T47D (cell line): Measurements from ENCODE around the gene INO80B.
A peak's percentile ranks its signal among the peaks of the same experiment; 100 is the strongest.
"Not testable (repeated sequence)": the region's sequence is repeated elsewhere in the genome, so short reads cannot be mapped to it uniquely, and the experiment has no call there.

ENCODE experiments used
- DNase-seq, 2 experiments: peaks; one replicate each; pipeline versions ENCODE4 v3.0.0 to v3.0.0-alpha.2; 2011 to 2012; ENCODE audit warnings: low read depth in 1 of 2, low spot score in 1 of 2
- JUND ChIP-seq: IDR thresholded peaks from 2 replicates; pipeline ENCODE4 v1.6.1; 2012; ENCODE audit warnings: low read depth
- in situ Hi-C: cut with HindIII; loops from 2 replicates; pipeline ENCODE4 v1.10.0; 2016; ENCODE audit warnings: low sequenced_read_pairs, low pct_unique_long_range_greater_than_20kb

Gene INO80B

DNA sequence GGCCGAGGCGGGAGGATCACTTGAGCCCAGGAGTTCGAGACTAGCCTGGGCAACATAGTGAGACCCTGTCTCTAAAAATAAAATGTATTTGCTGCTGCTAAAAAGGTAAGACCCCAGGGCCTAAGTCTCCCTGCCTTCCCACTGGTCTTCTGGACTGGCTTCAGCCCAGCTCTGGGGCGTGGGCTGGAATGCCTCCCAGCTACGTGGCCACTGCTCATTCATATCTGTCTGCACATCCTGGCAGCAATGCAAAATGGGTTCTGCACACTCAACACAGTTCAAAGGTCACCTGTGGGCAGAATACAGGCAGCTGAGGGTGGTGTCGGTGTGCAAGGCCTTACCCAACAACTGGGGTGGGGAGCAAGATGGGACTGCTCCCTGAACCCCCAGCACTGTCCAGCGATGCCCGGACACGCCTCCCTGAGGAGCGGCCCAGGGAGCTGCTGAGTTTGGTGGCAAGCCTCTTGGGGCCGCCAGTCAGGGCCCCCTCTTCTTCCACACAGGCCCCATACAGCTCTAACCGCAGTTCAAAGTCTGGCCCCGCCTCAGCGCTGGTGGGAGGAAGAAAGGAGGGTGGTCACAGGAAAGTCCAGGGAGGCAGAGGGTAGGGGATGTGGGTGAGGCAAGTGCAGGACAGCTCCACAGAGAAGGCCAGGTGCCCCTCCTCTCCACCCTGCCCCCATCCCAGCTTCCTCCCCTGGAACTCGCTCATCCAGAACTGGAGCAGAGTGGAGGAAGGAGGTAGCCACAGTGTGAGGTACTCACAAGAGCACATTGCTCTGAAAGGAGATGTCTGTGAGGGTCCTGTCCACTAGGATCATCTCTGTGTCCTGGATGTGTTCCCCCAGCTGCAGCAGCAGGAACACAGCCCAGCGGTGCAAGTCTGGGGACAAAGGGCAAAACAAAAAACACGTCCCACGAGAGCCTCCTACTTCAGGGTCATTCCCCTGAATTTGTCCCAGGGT, 25.1 kb upstream of the INO80B start:
- no peak for TF ChIP-seq JUND
- DNase-seq, result no peak
- in situ Hi-C loops, result no loop called here

DNA sequence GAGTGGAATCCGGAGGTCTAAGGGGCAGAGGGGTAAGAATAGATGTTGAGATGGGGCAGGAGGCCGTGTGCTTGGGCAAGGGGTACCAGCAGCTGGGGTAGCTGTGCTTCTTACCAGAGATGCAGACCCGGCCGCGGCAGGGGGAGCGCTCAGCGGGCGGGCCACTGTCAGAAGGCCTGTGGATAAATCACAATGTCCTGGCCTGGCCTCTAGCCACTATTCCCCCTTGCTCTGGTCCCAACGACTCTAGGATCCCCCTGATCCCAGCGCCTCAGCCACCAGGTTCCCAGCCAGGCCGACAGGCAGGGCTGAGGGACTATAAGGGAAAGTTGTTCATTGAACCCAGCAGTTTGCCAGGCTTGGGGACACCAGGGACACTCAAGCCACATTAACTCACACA, 24.4 kb upstream of the INO80B start:
- no peak for DNase-seq
- in situ Hi-C loops, result no loop called here
- no peak for TF ChIP-seq JUND

DNA sequence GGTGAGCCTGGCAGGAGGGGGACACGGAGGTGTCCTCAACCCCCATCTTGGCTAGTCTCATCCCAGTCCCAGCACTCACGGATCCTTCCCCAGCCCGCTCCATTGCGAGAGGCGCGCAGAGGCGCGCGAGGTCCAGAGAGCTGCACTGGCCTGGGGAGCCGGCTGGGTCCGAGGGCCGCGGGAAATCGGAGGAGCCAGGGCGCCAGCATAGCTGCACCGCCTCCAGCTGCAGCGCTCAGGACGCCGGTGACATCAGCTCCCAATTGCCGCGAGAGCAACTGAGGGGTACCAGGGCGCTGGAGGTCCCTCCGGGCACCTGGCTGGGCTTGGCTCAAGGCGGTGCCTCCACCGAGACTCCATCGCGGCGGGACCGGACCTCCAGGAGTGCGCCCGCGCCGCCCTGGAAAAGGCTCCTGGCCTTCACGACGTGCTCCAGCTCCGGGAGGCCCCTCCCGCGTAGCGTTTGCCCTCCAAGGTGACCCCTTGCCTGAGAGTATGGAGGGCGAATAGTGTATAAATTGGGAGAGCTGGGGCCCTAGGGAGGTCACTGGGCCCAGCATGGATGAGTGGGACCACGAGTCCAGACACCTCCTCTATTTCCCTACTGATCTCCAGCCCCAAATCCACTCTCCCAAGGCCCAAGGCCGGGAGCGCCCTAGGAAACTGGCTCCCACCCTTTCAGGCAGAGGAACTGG, 18.6 kb upstream of the INO80B start:
- DNase-seq, result no peak
- in situ Hi-C loops, result no loop called here
- no peak for TF ChIP-seq JUND

DNA sequence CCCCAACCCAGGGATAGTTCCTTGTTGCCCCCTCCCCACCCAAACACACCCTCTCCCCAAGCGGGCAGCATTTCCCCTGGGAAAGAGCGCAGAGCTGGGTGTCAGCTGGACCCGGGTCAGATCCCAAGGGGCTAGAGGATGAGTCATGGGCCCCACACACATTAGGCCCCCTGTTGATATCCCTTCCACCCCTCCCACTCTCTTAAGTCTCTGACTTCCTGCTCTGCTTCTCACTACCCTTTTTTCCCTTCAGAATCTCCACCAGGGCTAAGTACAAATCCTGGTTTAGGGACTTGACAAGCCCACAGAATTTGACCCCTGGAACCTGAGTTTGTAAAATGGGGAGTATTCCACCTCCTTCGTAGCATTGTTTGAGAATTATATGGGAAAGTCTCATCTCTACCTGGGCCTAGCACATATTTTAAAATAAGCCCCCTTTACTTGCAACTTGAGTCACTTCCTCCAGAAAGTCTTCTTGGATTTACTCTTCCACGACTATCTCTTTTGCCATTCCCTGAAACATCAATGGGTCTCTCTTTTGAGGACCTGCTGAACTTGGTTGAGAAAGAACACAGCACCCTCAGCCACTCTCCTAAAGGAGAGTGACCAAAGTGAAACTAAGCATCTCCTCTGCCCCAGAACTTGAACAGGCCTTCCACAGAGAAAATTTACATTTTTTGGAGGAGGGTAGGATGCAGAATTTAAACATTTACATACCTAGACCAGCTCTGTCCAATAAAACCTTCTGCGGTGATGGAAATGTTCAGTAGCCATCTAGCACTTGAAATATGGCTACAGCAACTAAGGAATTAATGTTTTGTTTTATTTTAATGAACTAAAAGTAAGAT, 17.8 kb upstream of the INO80B start:
- DNase-seq, result no peak
- TF ChIP-seq JUND, result no peak
- in situ Hi-C loops, result no loop called here

DNA sequence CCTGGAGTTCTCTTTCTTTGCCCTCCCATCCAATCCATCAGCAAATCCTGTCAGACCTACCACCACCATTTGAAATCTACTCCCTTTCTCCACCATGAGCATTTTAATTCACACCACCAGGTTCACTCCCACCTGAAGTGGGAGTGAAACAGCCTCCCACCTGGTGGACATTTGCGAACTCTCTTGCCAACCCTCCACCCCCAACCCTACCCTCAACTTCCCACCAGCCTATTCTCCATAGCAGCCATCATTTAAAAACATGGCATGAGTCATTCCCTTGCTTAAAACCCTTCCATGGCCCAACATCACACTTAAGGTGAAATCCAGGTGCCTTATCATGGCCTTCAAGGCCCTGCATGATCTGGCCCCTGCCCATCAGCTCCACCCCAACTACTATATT, 16.6 kb upstream of the INO80B start:
- in situ Hi-C loops, result no loop called here
- no peak for DNase-seq
- no peak for TF ChIP-seq JUND

DNA sequence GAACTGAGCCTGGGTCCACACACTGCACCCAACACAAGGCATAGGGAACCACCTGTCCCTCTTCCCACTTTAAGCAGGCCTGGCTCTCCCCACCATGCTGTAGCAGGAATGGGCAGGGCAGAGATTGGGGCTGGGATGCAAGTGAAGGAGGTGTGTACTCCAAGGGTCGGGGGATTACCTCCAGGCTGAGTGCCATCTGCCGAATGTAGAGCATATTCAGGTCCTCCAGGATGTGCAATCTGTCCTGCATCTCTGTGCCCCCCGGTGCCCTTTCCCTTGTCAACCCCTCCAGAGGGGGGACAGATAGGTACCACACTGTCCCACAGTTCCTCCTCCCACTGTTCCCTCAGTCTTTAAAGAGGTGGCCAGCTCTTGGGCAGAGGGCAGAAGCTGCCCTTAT, 15.5 kb upstream of the INO80B start:
- no peak for DNase-seq
- TF ChIP-seq JUND, result no peak
- in situ Hi-C loops, result no loop called here

DNA sequence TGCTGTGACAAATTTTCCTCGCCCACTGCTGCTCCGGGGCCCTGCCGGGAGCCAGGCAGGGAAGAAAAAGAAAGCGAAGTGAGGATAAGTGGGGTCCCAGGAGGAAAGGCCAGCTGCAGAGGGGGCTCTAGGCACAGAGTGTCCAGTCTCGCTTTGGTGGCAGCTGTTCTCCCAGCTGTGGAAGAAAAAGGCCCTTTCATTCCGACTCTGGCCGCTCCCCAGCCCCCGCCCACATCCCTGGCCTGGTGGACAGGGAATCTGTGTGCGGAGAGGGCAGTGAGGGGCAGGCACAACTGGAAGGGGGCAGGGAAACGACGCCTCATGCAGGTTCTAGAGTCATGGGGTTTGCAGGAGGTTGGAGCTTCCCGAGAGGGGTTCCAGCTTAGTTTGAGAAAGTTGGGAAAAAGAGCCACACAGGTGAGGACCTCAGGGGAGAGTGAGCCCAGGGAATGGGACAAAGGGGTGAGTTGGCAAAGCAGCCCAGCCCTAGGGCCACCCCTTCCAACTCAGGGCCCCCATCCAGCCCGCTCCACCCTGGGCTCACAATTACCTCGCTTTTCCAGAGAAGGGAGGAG, 15.0 kb upstream of the INO80B start:
- TF ChIP-seq JUND, result no peak
- in situ Hi-C loops, result no loop called here
- DNase-seq, result no peak

DNA sequence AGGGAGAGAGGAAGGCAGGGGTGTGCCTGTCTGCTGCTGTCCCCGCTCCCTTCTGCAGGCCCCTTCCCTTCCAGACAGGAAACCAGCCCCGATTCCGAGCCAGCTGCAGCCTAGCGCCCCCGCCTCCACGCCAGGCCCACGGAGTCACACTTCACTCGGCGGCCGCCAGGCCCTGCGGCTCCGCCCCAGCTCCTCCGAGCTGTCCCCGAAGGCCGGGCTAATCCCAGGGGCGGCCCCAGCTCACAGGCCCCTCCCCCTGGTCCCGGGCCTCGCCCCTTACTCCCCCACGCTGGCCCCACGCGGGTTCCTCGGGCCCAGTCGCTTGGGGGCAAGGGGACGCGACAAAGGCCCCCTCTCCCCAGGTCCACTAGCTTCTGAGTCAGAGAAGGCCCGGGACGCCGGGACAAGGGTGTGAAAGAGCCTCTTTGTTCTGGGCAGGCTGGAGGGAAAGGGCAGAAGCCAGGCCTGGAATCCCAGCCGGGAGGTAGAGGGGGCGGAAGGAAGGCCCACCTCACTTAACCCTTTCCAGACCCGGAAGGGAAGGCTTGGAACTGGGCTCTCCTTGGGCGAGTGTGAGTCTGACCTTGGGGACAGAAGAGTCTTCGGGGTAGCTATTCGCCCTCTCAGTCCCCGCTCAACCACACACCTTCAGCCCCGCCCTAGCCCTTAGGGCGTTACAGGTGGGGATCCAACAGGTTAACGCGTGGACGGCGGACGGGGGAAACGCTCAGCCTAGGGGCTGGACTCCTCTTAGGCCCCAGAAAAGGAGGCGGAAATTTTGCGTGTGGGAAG, 14.3 kb upstream of the INO80B start:
- in situ Hi-C loops, result no loop called here
- peak; percentile 81 to 96 for DNase-seq
- TF ChIP-seq JUND, result no peak

DNA sequence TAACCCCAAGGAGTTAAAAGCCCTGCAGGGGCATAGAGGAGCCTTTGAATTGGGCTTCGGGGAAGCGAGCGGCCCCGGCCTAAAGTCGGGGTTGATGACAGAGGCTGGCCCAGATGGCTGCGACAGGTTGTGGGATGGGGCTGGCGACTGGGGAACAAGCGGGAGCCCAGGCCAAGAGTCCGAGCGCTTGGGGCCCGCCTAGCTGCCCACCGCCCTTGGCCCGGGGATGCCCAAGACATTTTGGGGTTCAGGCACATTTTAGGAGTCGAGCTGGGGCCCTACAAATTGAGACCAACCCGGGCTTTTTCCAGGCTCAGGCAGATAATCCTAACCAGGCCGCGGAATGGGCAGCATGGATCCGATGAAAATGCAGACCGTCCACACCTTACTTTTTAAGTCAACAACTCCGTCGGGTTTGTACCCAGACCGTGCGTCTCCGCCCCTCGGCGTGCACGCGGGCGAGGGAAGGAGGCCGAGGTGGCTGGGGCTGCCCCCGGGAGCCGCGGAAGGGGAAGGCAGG, 13.7 kb upstream of the INO80B start:
- in situ Hi-C loops, result no loop called here
- peak in 1 of 2 experiments; percentile 32 for DNase-seq
- TF ChIP-seq JUND, result no peak

DNA sequence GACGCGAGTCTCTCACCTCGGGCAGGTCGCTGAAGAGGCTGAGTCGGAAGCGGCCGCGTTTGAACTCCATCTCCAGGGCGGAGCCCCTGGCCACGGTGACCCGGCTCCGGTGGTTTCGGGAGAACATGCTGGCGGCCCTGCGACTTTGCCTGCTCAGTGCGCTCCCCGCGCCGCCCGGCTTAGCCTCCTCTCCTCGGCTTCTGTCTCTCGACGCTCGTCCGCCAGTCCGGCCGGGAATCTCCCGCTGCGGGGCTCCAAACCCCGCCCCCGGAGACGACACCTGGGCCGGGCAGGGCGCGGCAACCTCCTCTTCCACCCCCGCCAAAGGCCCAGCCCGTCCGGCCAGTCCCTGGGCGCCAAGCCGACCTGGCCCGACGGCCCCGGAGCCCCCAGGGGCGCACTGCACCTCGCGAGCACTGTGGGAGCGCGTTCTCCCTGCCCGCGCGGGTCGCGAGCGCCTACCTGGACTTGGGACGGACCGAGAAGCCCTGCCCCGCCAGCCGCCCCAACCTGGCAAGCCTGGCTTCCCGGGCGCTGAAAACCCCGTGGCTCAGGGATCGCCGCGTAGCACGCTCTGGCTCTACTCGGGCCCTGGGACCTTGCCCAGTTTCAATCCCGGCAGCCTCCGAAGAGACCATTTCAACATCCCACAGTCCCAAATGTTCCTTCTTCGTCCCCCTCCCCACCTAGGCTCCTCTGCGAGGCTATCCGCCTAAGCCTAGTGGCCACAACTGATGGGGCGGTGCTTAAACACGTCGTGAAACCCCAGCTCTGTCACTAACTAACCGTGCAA, 13.0 kb upstream of the INO80B start, which contains the start of gene RTKN:
TSS of gene RTKN (minus strand) at position 248 of the 793 bp plus-strand sequence. CDS start at position 127, 121 bp downstream.
- TF ChIP-seq JUND, result no peak
- in situ Hi-C loops, result no loop called here
- DNase-seq, result peak; percentile 77 to 91

DNA sequence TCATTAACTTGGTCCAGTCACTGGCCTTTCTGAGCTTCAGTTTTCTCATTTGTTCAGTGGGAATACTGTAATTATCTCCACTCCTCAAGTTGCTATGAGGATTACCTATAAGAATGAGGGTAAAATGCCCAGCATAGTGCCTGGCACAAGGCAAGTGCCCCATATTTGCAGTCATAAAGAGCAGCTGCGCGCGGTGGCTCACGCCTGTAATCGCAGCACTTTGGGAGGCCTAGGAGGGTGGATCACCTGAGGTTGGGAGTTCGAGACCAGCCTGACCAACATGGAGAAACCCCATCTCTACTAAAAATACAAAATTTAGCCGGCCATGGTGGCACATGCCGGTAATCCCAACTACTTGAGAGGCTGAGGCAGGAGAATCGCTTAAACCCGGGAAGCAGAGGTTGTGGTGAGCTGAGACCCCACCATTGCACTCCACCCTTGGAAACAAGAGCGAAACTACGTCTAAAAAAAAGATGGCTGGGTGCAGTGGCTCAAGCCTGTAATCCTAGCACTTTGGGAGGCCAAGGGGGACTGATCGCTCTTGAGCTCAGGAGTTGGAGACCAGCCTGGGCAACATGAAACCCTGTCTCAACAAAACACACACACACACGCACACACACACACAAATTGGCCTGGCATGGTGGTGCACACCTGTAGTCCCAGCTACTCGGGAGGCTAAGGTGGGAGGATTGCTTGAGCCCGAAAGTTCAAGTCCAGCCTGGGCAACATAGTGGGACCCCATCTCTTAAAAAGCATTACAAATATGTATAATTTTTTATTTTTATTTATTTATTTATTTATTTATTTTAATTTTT, 12.2 kb upstream of the INO80B start:
- in situ Hi-C loops, DNase-seq: not testable (repeated sequence)
